ENCODE data around the gene CLECL1.
A peak's percentile ranks its signal among the peaks of the same experiment; 100 is the strongest.

CLECL1 gene

DNA sequence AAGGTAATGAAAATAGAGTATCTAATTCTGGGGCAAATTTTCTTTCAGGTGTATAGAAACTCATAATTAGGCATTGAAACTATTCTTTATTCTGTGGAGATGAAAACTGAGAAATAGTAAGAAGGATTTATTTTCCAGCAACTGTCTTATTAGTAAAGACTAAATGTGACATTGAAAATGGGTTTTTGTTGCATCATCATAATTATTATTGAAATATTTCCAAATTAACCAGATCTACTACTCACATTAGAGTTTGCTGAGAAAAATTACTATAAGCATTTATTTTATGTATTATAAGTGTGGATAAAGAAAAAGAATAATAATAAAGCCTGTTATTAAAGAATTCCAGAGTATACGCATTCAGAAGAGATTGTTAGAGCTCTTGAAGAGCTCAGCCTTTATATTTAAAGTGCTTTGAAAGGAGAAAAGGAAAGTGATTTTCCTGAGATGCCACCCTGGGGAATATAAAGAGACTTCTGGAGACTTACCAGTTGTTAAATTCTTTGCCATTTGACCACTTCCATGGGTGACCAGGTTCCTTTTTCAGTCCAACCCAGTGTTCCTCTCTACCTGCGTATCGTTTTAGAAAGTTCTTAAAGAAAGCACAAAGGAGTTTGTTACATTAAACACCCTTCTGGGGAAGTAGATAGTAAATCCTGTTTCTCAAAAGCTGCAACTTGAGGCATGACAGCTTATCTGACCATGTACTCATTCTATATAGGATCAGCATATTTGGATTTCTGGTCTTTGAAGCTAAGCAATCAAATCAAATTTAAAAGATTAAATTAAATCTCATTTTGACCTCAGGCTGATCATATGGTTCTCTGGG is 21.4 kb upstream of the CLECL1 start:
- CTCF ChIA-PET = interaction anchor here (1.1 to 16.7 kb wide), 6 partner anchors 11 to 386 kb away, joined by 3 to 287 read pairs (median 22); no protein-coding TSS in a partner anchor
- POLR2A ChIA-PET = no interaction called here
- no peak for DNase-seq (ENCODE audit: extremely low spot score)
- TF ChIP-seq CTCF (IDR thresholded peaks at IDR 0.05; ENCODE audit: control extremely low read depth, extremely low read depth, low read depth, missing control alignments) = no peak

DNA sequence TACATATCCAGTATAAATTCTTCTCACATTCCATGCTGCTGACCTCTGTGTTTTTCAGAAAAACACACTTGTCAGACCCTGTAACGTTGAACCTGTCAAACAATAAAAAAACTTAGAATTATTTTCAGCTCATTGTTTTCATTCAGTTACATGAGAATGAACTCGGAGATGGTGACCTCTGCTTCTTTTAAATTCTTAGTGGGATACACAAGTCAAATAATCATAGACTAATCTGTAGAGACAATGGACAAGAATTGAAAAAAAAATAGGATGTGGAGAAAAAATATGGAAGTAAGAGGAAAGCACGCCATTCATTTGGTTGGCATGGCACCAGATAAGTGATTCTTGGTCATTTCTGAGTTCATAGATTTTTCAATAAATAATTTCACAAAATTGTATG is 20.6 kb upstream of the CLECL1 start:
- no peak for TF ChIP-seq CTCF (IDR thresholded peaks at IDR 0.05; ENCODE audit: control extremely low read depth, extremely low read depth, low read depth, missing control alignments)
- ChIA-PET POLR2A (no interaction called here), CTCF (interaction anchor here (1.1 to 16.7 kb wide), 5 partner anchors 13 to 386 kb away, joined by 3 to 287 read pairs (median 4); no protein-coding TSS in a partner anchor)
- no peak for DNase-seq (ENCODE audit: extremely low spot score)

GRCh38 chr12:9753073-9753472 is 20.2 kb upstream of the CLECL1 start:
- no peak for DNase-seq (ENCODE audit: extremely low spot score)
- ChIA-PET CTCF (interaction anchor here (1.2 to 16.7 kb wide), 3 partner anchors 12 to 46 kb away, joined by 4 to 287 read pairs (median 51); no protein-coding TSS in a partner anchor), POLR2A (no interaction called here)
- TF ChIP-seq CTCF (IDR thresholded peaks at IDR 0.05; ENCODE audit: control extremely low read depth, extremely low read depth, low read depth, missing control alignments) = no peak

DNA sequence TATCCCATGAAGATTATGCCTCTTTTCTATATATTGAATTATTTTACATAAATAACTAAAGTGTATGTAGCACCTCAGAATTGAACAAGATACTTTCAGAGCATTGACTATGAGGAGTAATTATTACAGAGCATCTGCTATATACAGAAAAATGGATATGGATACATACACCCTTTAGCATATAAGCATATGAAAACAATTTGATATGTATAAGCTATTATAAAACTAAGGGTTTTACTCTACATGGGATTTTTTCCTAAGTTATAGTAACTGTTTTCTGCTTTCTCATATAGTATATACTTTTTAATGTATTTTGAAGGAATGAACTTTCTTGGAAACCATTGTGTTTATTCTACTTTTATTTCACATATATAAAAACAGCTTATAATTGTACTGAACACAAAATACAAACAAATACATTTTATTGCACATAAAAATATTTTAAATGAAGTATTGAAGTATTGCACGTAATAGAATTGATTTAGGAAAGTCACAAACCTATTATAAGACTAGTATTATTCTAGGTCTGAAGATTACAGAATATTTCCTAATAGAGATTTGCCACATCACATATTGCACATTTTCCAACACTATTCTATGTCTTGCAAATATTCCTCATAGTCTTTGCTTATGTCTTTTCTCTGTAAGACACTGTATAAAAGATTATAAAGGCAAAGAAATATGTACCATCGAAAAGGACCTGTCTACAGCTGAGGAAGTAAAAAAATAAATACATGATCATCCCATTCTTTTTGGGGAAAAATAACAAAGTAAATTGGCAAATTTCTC is 19.4 kb upstream of the CLECL1 start:
- ChIA-PET CTCF (interaction anchor here (0.7 to 16.7 kb wide), 16 partner anchors 8 to 389 kb away, joined by 3 to 287 read pairs (median 12); partner anchors contain the start of genes CD69 and CLEC2B), POLR2A (no interaction called here)
- no peak for DNase-seq (ENCODE audit: extremely low spot score)
- no peak for TF ChIP-seq CTCF (IDR thresholded peaks at IDR 0.05; ENCODE audit: control extremely low read depth, extremely low read depth, low read depth, missing control alignments)

DNA sequence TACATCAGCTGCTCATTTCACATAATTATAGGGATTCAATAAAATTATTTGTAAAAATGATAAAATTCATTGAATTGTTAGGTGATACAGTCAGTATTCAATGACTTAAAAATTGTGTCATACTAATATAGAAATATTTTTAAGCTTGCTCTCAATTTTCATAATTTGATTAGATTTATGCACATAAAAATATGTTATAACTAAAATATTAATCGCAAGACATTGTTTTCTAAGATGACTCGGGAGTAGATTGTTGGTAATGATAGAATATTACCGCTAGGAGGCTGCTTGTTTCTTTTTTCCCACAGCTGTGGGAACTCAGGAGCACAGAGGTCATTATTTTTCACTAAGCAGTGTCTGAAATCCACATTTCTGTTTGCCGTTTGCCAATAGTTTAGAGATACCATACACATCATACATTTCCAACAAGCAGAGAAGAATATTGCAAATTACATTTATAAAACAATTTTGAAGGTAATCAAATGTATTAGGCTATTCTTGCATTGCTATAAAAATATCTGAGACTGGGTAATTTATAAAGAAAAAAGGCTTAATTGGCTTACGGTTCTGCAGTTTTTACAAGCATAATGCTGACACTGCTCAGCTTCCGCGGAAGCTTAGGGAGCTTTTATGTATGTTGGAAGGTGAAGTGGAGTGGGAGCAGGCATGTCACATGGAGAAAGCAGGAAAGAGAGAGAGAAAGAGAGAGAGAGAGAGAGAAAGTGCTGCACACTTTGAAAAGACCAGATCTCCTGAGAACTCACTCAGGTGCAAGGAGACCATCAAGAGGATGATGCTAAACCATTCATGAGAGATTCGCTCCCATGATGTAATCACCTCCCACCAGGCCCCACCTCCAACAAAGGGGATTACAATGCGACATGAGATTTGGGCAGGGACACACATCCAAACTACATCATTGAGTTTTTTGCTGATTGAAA is 18.6 kb upstream of the CLECL1 start:
- DNase-seq (ENCODE audit: extremely low spot score) = no peak
- ChIA-PET POLR2A (interaction anchor here (1.1 kb wide), 1 partner anchor 8 kb away, joined by 5 read pairs; no protein-coding TSS in a partner anchor), CTCF (interaction anchor here (0.6 to 16.7 kb wide), 55 partner anchors 9 to 998 kb away, joined by 3 to 287 read pairs (median 5); partner anchors contain the start of genes CD69, CLEC12B, CLEC2A and CLEC2B)
- peak; percentile 54 for TF ChIP-seq CTCF (IDR thresholded peaks at IDR 0.05; ENCODE audit: control extremely low read depth, extremely low read depth, low read depth, missing control alignments)

Measured in GM10248 (cell line).